ENCODE measurements around the gene CCDC146.

GRCh38 chr7:77226357-77226839 lies 104.0 kb downstream of the CCDC146 start:
- no peak for TF ChIP-seq EP300 (IDR thresholded peaks at IDR 0.05; ENCODE audit: borderline replicate concordance in 1 of 2, control insufficient read depth in 1 of 2, low read depth in 2 of 2, low read length in 2 of 2)
- TF ChIP-seq ZNF274 (IDR thresholded peaks at IDR 0.05; ENCODE audit: insufficient read depth, insufficient read length): no peak
- TF ChIP-seq ZNF24 (IDR thresholded peaks at IDR 0.05): no peak

Measured in GM12878 (cell line).